Epidermal melanocyte (primary cell): Measurements from ENCODE around the gene SLC24A3.

Experiments
- DNase-seq: peaks from one replicate; pipeline ENCODE4 v3.0.0; 2011; ENCODE audit warnings: low spot score; ENCODE audit not compliant: insufficient read length

The SLC24A3 gene

DNA sequence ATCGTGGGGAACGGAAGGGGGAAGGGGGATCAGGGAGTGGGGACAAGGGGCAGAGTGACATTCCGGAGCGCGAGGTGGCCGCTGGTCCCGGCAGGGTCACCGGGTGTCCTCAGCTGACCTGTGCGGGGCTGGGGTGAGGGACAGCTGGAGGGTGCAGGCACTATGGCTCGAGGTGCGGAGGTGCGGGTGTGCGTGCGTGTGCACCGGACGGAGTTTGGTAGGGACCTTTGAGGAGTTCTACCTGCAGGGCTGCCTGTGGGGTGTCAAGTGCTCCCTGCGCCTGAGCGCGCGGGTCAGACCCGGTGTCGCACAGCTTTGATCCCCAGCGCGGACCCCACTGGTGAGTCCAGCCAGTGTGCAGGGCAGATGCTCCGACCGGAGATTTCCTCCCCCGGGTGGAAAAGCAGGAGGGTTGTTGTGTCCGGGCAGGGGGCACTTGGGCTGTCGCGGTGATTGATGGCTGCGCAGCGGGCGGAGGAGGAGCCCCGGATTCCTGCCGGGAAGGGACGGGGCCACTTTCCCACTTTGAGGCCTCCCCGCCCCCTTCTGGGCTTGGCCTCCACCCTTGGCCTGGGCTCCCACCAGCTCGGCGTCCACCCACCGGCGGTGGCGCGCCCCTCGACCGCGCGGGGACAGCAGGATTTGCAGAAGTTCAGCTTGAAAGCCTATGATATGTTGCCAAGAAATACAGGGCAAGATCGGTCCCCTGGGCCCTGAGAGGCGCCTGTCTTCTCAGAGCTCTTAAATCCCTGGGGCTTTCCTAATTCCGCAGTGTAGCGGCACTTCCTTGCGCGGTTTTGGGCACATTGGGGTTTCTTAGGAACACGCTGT, 546.3 kb downstream of the SLC24A3 start:
- DNase-seq = no peak

- no peak for DNase-seq
Observed at GRCh38 chr20:19760371-19760721, 547.9 kb downstream of the SLC24A3 start.

DNA sequence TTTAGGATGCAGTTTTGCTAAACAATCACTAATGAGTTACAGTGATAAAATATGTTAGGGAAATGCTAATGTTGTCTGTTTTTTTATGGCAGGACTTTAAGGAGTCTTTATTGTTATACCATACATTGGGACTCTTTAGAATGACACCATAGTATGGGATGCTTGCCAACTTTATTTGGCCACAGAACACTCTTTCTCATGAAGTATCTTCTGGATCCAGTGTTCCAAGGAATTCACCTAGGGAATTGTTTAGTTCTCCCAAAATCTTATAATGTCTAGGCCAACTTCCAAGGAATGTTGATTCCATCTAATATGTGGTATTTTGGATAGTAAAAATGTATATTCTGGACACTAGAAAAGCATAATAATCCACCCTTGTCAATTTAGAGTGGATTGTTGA, 548.9 kb downstream of the SLC24A3 start:
- no peak for DNase-seq

- DNase-seq = no peak
Observed at GRCh38 chr20:19761841-19762240, 549.4 kb downstream of the SLC24A3 start.

GRCh38 chr20:19764207-19764606, 551.8 kb downstream of the SLC24A3 start:
- DNase-seq = no peak

DNA sequence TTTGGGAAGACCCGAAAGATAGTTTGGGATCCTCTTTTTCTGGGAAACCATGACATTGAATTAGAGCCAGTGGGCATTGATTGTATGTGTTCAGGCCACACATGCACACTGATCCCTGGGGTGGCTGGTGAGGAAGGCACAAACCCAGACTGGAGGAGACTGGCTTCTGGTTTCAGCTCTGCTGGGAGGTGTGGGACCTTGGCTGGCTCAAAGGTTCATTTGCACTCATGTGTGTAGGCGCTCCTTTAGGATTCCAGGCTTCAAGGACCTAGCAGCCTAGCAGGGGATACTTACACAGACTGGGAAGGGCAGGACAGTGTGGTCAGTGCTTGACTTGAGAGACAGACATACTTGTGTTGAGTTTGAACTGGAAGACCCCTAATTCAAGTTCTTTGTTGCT, 552.8 kb downstream of the SLC24A3 start:
- DNase-seq = no peak

GRCh38 chr20:19765913-19766312, 553.5 kb downstream of the SLC24A3 start:
- no peak for DNase-seq

- DNase-seq = no peak
Observed at GRCh38 chr20:19767070-19767469, 554.6 kb downstream of the SLC24A3 start.

DNA sequence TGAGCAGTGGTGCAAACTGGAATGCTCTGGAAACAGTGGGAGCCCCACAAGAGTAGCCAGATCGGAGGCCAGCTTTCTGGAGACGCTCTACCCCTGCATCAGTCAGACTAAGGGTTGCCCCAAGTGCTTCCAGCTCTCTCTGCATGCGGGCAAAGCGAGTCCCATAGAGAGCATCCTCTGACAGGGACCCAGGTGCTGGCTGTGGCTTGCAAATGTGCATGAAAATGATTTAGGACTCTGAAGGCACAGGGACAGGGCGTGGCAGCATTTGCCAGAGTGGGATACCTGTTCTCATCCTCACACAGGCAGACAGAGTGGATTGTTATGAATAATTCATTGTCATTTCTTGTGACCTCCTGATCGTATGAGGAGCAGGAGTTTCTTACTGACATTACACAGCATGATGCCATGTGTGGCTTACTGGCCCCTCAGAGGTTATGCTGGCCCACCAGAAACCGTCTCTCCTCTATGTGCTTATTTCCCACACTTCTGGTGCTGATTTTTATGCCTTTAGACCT, 555.9 kb downstream of the SLC24A3 start:
- DNase-seq = no peak

- no peak for DNase-seq
Observed at GRCh38 chr20:19769507-19769906, 557.1 kb downstream of the SLC24A3 start.

DNA sequence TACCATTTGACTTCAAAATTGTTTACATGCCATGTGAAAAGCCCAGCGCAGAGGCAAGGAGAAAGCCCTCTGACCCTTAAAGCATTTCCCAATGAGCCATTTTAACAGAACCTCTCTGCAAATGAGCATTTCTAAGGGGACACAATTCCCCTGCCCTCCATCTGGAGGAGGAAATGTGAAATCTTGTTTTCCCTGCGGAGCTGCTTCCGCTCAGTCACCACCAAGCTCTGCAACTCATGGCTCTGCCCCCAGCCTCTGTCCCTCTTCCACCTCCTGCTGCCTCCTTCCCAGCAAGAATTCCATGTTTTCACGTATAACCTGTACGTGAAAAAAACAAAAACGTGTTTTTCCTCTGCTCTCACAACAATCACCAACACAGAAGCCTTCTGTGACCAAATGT, 557.9 kb downstream of the SLC24A3 start:
- DNase-seq = no peak

GRCh38 chr20:19771031-19771430, 558.6 kb downstream of the SLC24A3 start:
- DNase-seq = no peak
